ENCODE data around the gene SBNO2.
A peak's percentile ranks its signal among the peaks of the same experiment; 100 is the strongest.

Gene SBNO2

GRCh38 chr19:1169921-1170885 lies 3.9 kb downstream of the SBNO2 start:
- no peak for TF ChIP-seq ZNF565 (CRISPR knock-in tag; conservative IDR thresholded peaks at IDR 0.05; ENCODE audit: low read depth)
- no peak for TF ChIP-seq CREB5 (CRISPR knock-in tag; IDR thresholded peaks at IDR 0.05; ENCODE audit: low read depth)
- TF ChIP-seq ZNF8 (CRISPR knock-in tag; IDR thresholded peaks at IDR 0.05) = no peak
- no peak for TF ChIP-seq ZC3H10 (CRISPR knock-in tag; IDR thresholded peaks at IDR 0.05)
- no peak for TF ChIP-seq ESRRG (CRISPR knock-in tag; IDR thresholded peaks at IDR 0.05)
- no peak for TF ChIP-seq TOX (CRISPR knock-in tag; IDR thresholded peaks at IDR 0.05; ENCODE audit: borderline replicate concordance)
- TF ChIP-seq ZNF70 (CRISPR knock-in tag; IDR thresholded peaks at IDR 0.05) = no peak
- TF ChIP-seq PATZ1 (CRISPR knock-in tag; IDR thresholded peaks at IDR 0.05; ENCODE audit: borderline replicate concordance) = no peak
- no peak for TF ChIP-seq CSDC2 (CRISPR knock-in tag; IDR thresholded peaks at IDR 0.05)
- no peak for TF ChIP-seq TSHZ2 (CRISPR knock-in tag; IDR thresholded peaks at IDR 0.05)
- TF ChIP-seq PPARA (CRISPR knock-in tag; IDR thresholded peaks at IDR 0.05; ENCODE audit: borderline replicate concordance) = no peak
- TF ChIP-seq ISL1 (CRISPR knock-in tag; IDR thresholded peaks at IDR 0.05) = no peak
- no peak for TF ChIP-seq BACH2 (CRISPR knock-in tag; IDR thresholded peaks at IDR 0.05; ENCODE audit: borderline replicate concordance)
- no peak for TF ChIP-seq SNAI2 (CRISPR knock-in tag; IDR thresholded peaks at IDR 0.05)
- ATAC-seq = peak; percentile 65

GRCh38 chr19:1169411-1169791 lies 4.7 kb downstream of the SBNO2 start:
- no peak for TF ChIP-seq PPARA (CRISPR knock-in tag; IDR thresholded peaks at IDR 0.05; ENCODE audit: borderline replicate concordance)
- TF ChIP-seq CREB5 (CRISPR knock-in tag; IDR thresholded peaks at IDR 0.05; ENCODE audit: low read depth) = no peak
- TF ChIP-seq BACH2 (CRISPR knock-in tag; IDR thresholded peaks at IDR 0.05; ENCODE audit: borderline replicate concordance) = no peak
- no peak for TF ChIP-seq PATZ1 (CRISPR knock-in tag; IDR thresholded peaks at IDR 0.05; ENCODE audit: borderline replicate concordance)
- TF ChIP-seq GLIS3 (CRISPR knock-in tag; IDR thresholded peaks at IDR 0.05) = no peak
- no peak for TF ChIP-seq ZFP3 (CRISPR knock-in tag; IDR thresholded peaks at IDR 0.05)
- no peak for TF ChIP-seq ZNF70 (CRISPR knock-in tag; IDR thresholded peaks at IDR 0.05)

GRCh38 chr19:1168572-1169410 lies 5.3 kb downstream of the SBNO2 start:
- ATAC-seq = peak; percentile 57
- TF ChIP-seq ZNF8 (CRISPR knock-in tag; IDR thresholded peaks at IDR 0.05) = no peak
- TF ChIP-seq CREB5 (CRISPR knock-in tag; IDR thresholded peaks at IDR 0.05; ENCODE audit: low read depth) = no peak
- no peak for TF ChIP-seq BACH2 (CRISPR knock-in tag; IDR thresholded peaks at IDR 0.05; ENCODE audit: borderline replicate concordance)
- no peak for TF ChIP-seq POU6F1 (CRISPR knock-in tag; IDR thresholded peaks at IDR 0.05; ENCODE audit: borderline replicate concordance, low read depth)
- no peak for TF ChIP-seq TOX (CRISPR knock-in tag; IDR thresholded peaks at IDR 0.05; ENCODE audit: borderline replicate concordance)
- no peak for TF ChIP-seq ZC3H10 (CRISPR knock-in tag; IDR thresholded peaks at IDR 0.05)
- no peak for TF ChIP-seq PATZ1 (CRISPR knock-in tag; IDR thresholded peaks at IDR 0.05; ENCODE audit: borderline replicate concordance)
- no peak for TF ChIP-seq ZNF70 (CRISPR knock-in tag; IDR thresholded peaks at IDR 0.05)
- TF ChIP-seq GLIS3 (CRISPR knock-in tag; IDR thresholded peaks at IDR 0.05) = no peak
- TF ChIP-seq RARB (CRISPR knock-in tag; IDR thresholded peaks at IDR 0.05) = no peak
- TF ChIP-seq ZFP3 (CRISPR knock-in tag; IDR thresholded peaks at IDR 0.05) = no peak
- no peak for TF ChIP-seq CSDC2 (CRISPR knock-in tag; IDR thresholded peaks at IDR 0.05)

More at GRCh38 chr19:1169411-1169791, 4.7 kb downstream of the SBNO2 start:
- ATAC-seq = no peak
